ENCODE results near the gene B4GALT5. TPM values are rescaled to one million over a fixed set of nuclear protein-coding genes. Genes with fewer than 3 reads are reported as not detected.
"Not testable (repeated sequence)": the region's sequence is repeated elsewhere in the genome, so short reads cannot be mapped to it uniquely, and the experiment has no call there.

Gene B4GALT5
- total RNA-seq, 1 donor from 2014 or later = 39.3 TPM

- no peak overlapping the region for H3K27ac Mint-ChIP-seq
- no peaks in the 10 kb centered on the region for H3K9me3 Mint-ChIP-seq
- no peak overlapping the region for H3K4me3 Mint-ChIP-seq
- H3K4me1 Mint-ChIP-seq (ENCODE audit: low read depth) = peaks cover 57% of the 10 kb centered on the region
- peaks cover 5% of the 10 kb centered on the region for H3K36me3 Mint-ChIP-seq (ENCODE audit: low read depth)
- no peaks in the 10 kb centered on the region for H3K27me3 Mint-ChIP-seq (ENCODE audit: insufficient read depth)
- DNase-seq (ENCODE audit: low spot score) = no peak
- intact Hi-C loops (cut with micrococcal nuclease) = no loop called here
Measured at GRCh38 chr20:49706630-49707091, 7.0 kb downstream of the B4GALT5 start.

- H3K27ac Mint-ChIP-seq; DNase-seq (ENCODE audit: low spot score); H3K4me3 Mint-ChIP-seq; H3K36me3 Mint-ChIP-seq (ENCODE audit: low read depth); H3K27me3 Mint-ChIP-seq (ENCODE audit: insufficient read depth); H3K9me3 Mint-ChIP-seq; intact Hi-C loops (cut with micrococcal nuclease): not testable (repeated sequence)
- H3K4me1 Mint-ChIP-seq (ENCODE audit: low read depth) = peaks cover 57% of the 10 kb centered on the region
Measured at GRCh38 chr20:49705893-49706292, 7.8 kb downstream of the B4GALT5 start.

- no peak for DNase-seq (ENCODE audit: low spot score)
- H3K9me3 Mint-ChIP-seq = no peaks in the 10 kb centered on the region
- H3K36me3 Mint-ChIP-seq (ENCODE audit: low read depth) = peaks cover 3% of the 10 kb centered on the region
- peaks cover 57% of the 10 kb centered on the region for H3K4me1 Mint-ChIP-seq (ENCODE audit: low read depth)
- H3K4me3 Mint-ChIP-seq = no peak overlapping the region
- H3K27ac Mint-ChIP-seq = no peak overlapping the region
- intact Hi-C loops (cut with micrococcal nuclease) = no loop called here
- no peaks in the 10 kb centered on the region for H3K27me3 Mint-ChIP-seq (ENCODE audit: insufficient read depth)
Measured at GRCh38 chr20:49705358-49705757, 8.3 kb downstream of the B4GALT5 start.

- Mint-ChIP-seq H3K9me3 (no peaks in the 10 kb centered on the region), H3K36me3 (ENCODE audit: low read depth) (peaks cover 3% of the 10 kb centered on the region), H3K27ac (no peak overlapping the region), H3K4me3 (no peak overlapping the region), H3K27me3 (ENCODE audit: insufficient read depth) (no peaks in the 10 kb centered on the region), H3K4me1 (ENCODE audit: low read depth) (peaks cover 57% of the 10 kb centered on the region)
- no peak for DNase-seq (ENCODE audit: low spot score)
- intact Hi-C loops (cut with micrococcal nuclease) = no loop called here
Measured at GRCh38 chr20:49704932-49705336, 8.7 kb downstream of the B4GALT5 start.

- Mint-ChIP-seq H3K4me3 (no peak overlapping the region), H3K27ac (no peak overlapping the region), H3K27me3 (ENCODE audit: insufficient read depth) (no peaks in the 10 kb centered on the region), H3K36me3 (ENCODE audit: low read depth) (peaks cover 3% of the 10 kb centered on the region), H3K9me3 (no peaks in the 10 kb centered on the region), H3K4me1 (ENCODE audit: low read depth) (peaks cover 70% of the 10 kb centered on the region)
- intact Hi-C loops (cut with micrococcal nuclease) = no loop called here
- DNase-seq (ENCODE audit: low spot score) = no peak
Measured at GRCh38 chr20:49701916-49702315, 11.8 kb downstream of the B4GALT5 start.

GRCh38 chr20:49701241-49701790 lies 12.4 kb downstream of the B4GALT5 start:
- Mint-ChIP-seq H3K9me3 (no peaks in the 10 kb centered on the region), H3K4me3 (no peak overlapping the region), H3K36me3 (ENCODE audit: low read depth) (peaks cover 3% of the 10 kb centered on the region), H3K27me3 (ENCODE audit: insufficient read depth) (no peaks in the 10 kb centered on the region), H3K27ac (no peak overlapping the region), H3K4me1 (ENCODE audit: low read depth) (peaks cover 64% of the 10 kb centered on the region)
- intact Hi-C loops (cut with micrococcal nuclease) = no loop called here
- DNase-seq (ENCODE audit: low spot score) = no peak

- Mint-ChIP-seq H3K27me3 (ENCODE audit: insufficient read depth) (no peaks in the 10 kb centered on the region), H3K36me3 (ENCODE audit: low read depth) (peaks cover 5% of the 10 kb centered on the region), H3K27ac (no peak overlapping the region), H3K4me3 (no peak overlapping the region), H3K9me3 (no peaks in the 10 kb centered on the region), H3K4me1 (ENCODE audit: low read depth) (peaks cover 65% of the 10 kb centered on the region)
- DNase-seq (ENCODE audit: low spot score) = no peak
- intact Hi-C loops (cut with micrococcal nuclease) = no loop called here
Measured at GRCh38 chr20:49700411-49701185, 13.1 kb downstream of the B4GALT5 start.

GRCh38 chr20:49699200-49699992 lies 14.3 kb downstream of the B4GALT5 start:
- DNase-seq (ENCODE audit: low spot score) = no peak
- Mint-ChIP-seq H3K9me3 (no peaks in the 10 kb centered on the region), H3K4me3 (no peak overlapping the region), H3K27me3 (ENCODE audit: insufficient read depth) (no peaks in the 10 kb centered on the region), H3K27ac (no peak overlapping the region), H3K36me3 (ENCODE audit: low read depth) (peaks cover 4% of the 10 kb centered on the region), H3K4me1 (ENCODE audit: low read depth) (peaks cover 62% of the 10 kb centered on the region)
- intact Hi-C loops (cut with micrococcal nuclease) = loop anchor here (1.0 to 5.0 kb wide), 5 partner anchors 14 to 106 kb away; partner anchors contain the start of gene B4GALT5

GRCh38 chr20:49698477-49698876 lies 15.2 kb downstream of the B4GALT5 start:
- no peaks in the 10 kb centered on the region for H3K27me3 Mint-ChIP-seq (ENCODE audit: insufficient read depth)
- peaks cover 70% of the 10 kb centered on the region for H3K4me1 Mint-ChIP-seq (ENCODE audit: low read depth)
- no peak overlapping the region for H3K4me3 Mint-ChIP-seq
- intact Hi-C loops (cut with micrococcal nuclease) = loop anchor here (2.0 to 5.0 kb wide), 2 partner anchors 20 to 54 kb away; no protein-coding TSS in a partner anchor
- peaks cover 4% of the 10 kb centered on the region for H3K36me3 Mint-ChIP-seq (ENCODE audit: low read depth)
- H3K9me3 Mint-ChIP-seq = no peaks in the 10 kb centered on the region
- peak overlapping the region; percentile 55 for H3K27ac Mint-ChIP-seq
- no peak for DNase-seq (ENCODE audit: low spot score)

- Mint-ChIP-seq H3K27ac (no peak overlapping the region), H3K4me3 (no peak overlapping the region), H3K9me3 (no peaks in the 10 kb centered on the region), H3K4me1 (ENCODE audit: low read depth) (peaks cover 75% of the 10 kb centered on the region), H3K36me3 (ENCODE audit: low read depth) (peaks cover 4% of the 10 kb centered on the region), H3K27me3 (ENCODE audit: insufficient read depth) (no peaks in the 10 kb centered on the region)
- intact Hi-C loops (cut with micrococcal nuclease) = loop anchor here (5.0 kb wide), 1 partner anchor 55 kb away; no protein-coding TSS in a partner anchor
- no peak for DNase-seq (ENCODE audit: low spot score)
Measured at GRCh38 chr20:49697071-49697470, 16.6 kb downstream of the B4GALT5 start.

GRCh38 chr20:49696594-49696993 lies 17.1 kb downstream of the B4GALT5 start:
- no peak for DNase-seq (ENCODE audit: low spot score)
- no peaks in the 10 kb centered on the region for H3K9me3 Mint-ChIP-seq
- intact Hi-C loops (cut with micrococcal nuclease) = loop anchor here (5.0 kb wide), 1 partner anchor 56 kb away; no protein-coding TSS in a partner anchor
- H3K4me3 Mint-ChIP-seq = no peak overlapping the region
- H3K4me1 Mint-ChIP-seq (ENCODE audit: low read depth) = peaks cover 70% of the 10 kb centered on the region
- H3K36me3 Mint-ChIP-seq (ENCODE audit: low read depth) = peaks cover 4% of the 10 kb centered on the region
- H3K27ac Mint-ChIP-seq = no peak overlapping the region
- no peaks in the 10 kb centered on the region for H3K27me3 Mint-ChIP-seq (ENCODE audit: insufficient read depth)

- Mint-ChIP-seq H3K4me1 (ENCODE audit: low read depth) (peaks cover 63% of the 10 kb centered on the region), H3K27ac (no peak overlapping the region), H3K36me3 (ENCODE audit: low read depth) (peaks cover 2% of the 10 kb centered on the region), H3K4me3 (no peak overlapping the region), H3K27me3 (ENCODE audit: insufficient read depth) (no peaks in the 10 kb centered on the region), H3K9me3 (no peaks in the 10 kb centered on the region)
- DNase-seq (ENCODE audit: low spot score) = no peak
- intact Hi-C loops (cut with micrococcal nuclease) = loop anchor here (5.0 kb wide), 1 partner anchor 56 kb away; no protein-coding TSS in a partner anchor
Measured at GRCh38 chr20:49695830-49696229, 17.8 kb downstream of the B4GALT5 start.
